GM19240 (cell line): ENCODE results near the gene BPI.
"Not testable (repeated sequence)": the region's sequence is repeated elsewhere in the genome, so short reads cannot be mapped to it uniquely, and the experiment has no call there.

Source experiments
- DNase-seq: peaks from one replicate; pipeline ENCODE4 v3.0.0; 2011; ENCODE audit warnings: low spot score; ENCODE audit not compliant: insufficient read length

BPI gene

GRCh38 chr20:38277691-38278090, 26.3 kb upstream of the BPI start:
- DNase-seq = no peak

- no peak for DNase-seq
Observed at GRCh38 chr20:38278131-38278530, 25.8 kb upstream of the BPI start.

- no peak for DNase-seq
Observed at GRCh38 chr20:38278763-38279162, 25.2 kb upstream of the BPI start.

GRCh38 chr20:38281176-38281915, 22.6 kb upstream of the BPI start:
- not testable (repeated sequence) for DNase-seq

GRCh38 chr20:38283236-38283635, 20.7 kb upstream of the BPI start:
- DNase-seq = no peak

GRCh38 chr20:38284066-38284650, 19.8 kb upstream of the BPI start:
- DNase-seq = not testable (repeated sequence)

GRCh38 chr20:38284893-38285444, 19.0 kb upstream of the BPI start:
- DNase-seq = no peak

- DNase-seq = no peak
Observed at GRCh38 chr20:38286586-38287531, 17.1 kb upstream of the BPI start.

- no peak for DNase-seq
Observed at GRCh38 chr20:38290829-38291814, 12.8 kb upstream of the BPI start.

- DNase-seq = no peak
Observed at GRCh38 chr20:38291966-38292365, 12.0 kb upstream of the BPI start.

GRCh38 chr20:38293491-38294065, 10.4 kb upstream of the BPI start:
- DNase-seq = no peak

- DNase-seq = no peak
Observed at GRCh38 chr20:38294076-38294591, 9.8 kb upstream of the BPI start.

- DNase-seq = no peak
Observed at GRCh38 chr20:38295811-38296210, 8.1 kb upstream of the BPI start.

GRCh38 chr20:38296433-38296832, 7.5 kb upstream of the BPI start:
- DNase-seq = no peak

GRCh38 chr20:38297916-38298674, 5.9 kb upstream of the BPI start:
- no peak for DNase-seq

- DNase-seq = no peak
Observed at GRCh38 chr20:38298768-38299288, 5.1 kb upstream of the BPI start.

- no peak for DNase-seq
Observed at GRCh38 chr20:38299963-38300362, 4.0 kb upstream of the BPI start.

GRCh38 chr20:38300438-38300837, 3.5 kb upstream of the BPI start:
- DNase-seq = no peak

GRCh38 chr20:38301309-38301708, 2.6 kb upstream of the BPI start:
- DNase-seq = no peak
